HepG2 (cell line): ENCODE data around the gene PC. TPM values are rescaled to one million over a fixed set of nuclear protein-coding genes. Genes with fewer than 3 reads are reported as not detected.

ENCODE experiments used
- GTF3A ChIP-seq: sonication (generic); formaldehyde crosslinking; conservative IDR thresholded peaks from 2 replicates; pipeline ENCODE4 v1.4.0; 2020; ENCODE audit warnings: mild to moderate bottlenecking, missing genetic modification reagents
- MAFF ChIP-seq: IDR thresholded peaks from 2 replicates; pipeline ENCODE4 v1.6.1; 2011; ENCODE audit warnings: low read depth, low read length, improper control_type of control experiment
- NCOR1 ChIP-seq: fragments of 200-600 bp; sonication (generic); IDR thresholded peaks from 2 replicates; pipeline ENCODE4 v1.7.0; 2017; ENCODE audit warnings: antibody characterized with exemption, low read length, borderline replicate concordance
- NFE2 ChIP-seq: sonication (generic); formaldehyde crosslinking; IDR thresholded peaks from 2 replicates; pipeline ENCODE4 v1.4.0; 2020; ENCODE audit warnings: missing genetic modification reagents
- NR2F1 ChIP-seq, 2 experiments: fragments of 450-650 bp in 1 of 2; formaldehyde crosslinking in 1 of 2; IDR thresholded peaks; 2 replicates each; pipeline versions ENCODE4 v1.5.0 to v1.6.1; 2016 to 2020; ENCODE audit warnings: mild to moderate bottlenecking in 1 of 2, missing compliant biosample characterization in 1 of 2, missing genetic modification reagents in 1 of 2, moderate library complexity in 1 of 2
- SAP130 ChIP-seq: IDR thresholded peaks from 2 replicates; pipeline ENCODE4 v1.6.1; 2016; ENCODE audit warnings: low read depth
- SATB2 ChIP-seq: sonication (generic); formaldehyde crosslinking; IDR thresholded peaks from 2 replicates; pipeline ENCODE4 v1.5.0; 2020; ENCODE audit warnings: missing genetic modification reagents
- TGIF2 ChIP-seq: IDR thresholded peaks from 2 replicates; pipeline ENCODE4 v1.6.1; 2016; ENCODE audit warnings: control low read depth, missing compliant biosample characterization
- ZBTB7A ChIP-seq: sonication (generic); formaldehyde crosslinking; IDR thresholded peaks from 2 replicates; pipeline ENCODE4 v1.8.0; 2022; ENCODE audit warnings: mild to moderate bottlenecking, missing genetic modification reagents
- ZFP37 ChIP-seq: sonication (generic); formaldehyde crosslinking; IDR thresholded peaks from 2 replicates; pipeline ENCODE4 v1.4.0; 2020; ENCODE audit warnings: missing genetic modification reagents, borderline replicate concordance
- ZNF121 ChIP-seq: sonication (generic); formaldehyde crosslinking; IDR thresholded peaks from 2 replicates; pipeline ENCODE4 v1.5.0; 2020; ENCODE audit warnings: mild to moderate bottlenecking, missing genetic modification reagents
- ZNF292 ChIP-seq: sonication (generic); formaldehyde crosslinking; IDR thresholded peaks from 2 replicates; pipeline ENCODE4 v1.8.1; 2022; ENCODE audit warnings: mild to moderate bottlenecking, low read depth, missing genetic modification reagents, borderline replicate concordance
- ZNF468 ChIP-seq: sonication (generic); formaldehyde crosslinking; IDR thresholded peaks from 2 replicates; pipeline ENCODE4 v1.8.0; 2022; ENCODE audit warnings: mild to moderate bottlenecking, moderate library complexity, missing genetic modification reagents
- ZNF687 ChIP-seq: sonication (generic); formaldehyde crosslinking; IDR thresholded peaks from 2 replicates; pipeline ENCODE4 v1.5.1; 2020; ENCODE audit warnings: mild to moderate bottlenecking, missing genetic modification reagents, moderate library complexity
- ZNF850 ChIP-seq: sonication (generic); formaldehyde crosslinking; conservative IDR thresholded peaks from 2 replicates; pipeline ENCODE4 v1.9.0; 2021; ENCODE audit warnings: mild to moderate bottlenecking, missing genetic modification reagents
- ZNF878 ChIP-seq: sonication (generic); formaldehyde crosslinking; IDR thresholded peaks from 2 replicates; pipeline ENCODE4 v1.8.1; 2023; ENCODE audit warnings: mild to moderate bottlenecking, missing genetic modification reagents, moderate library complexity
- ZSCAN21 ChIP-seq: sonication (generic); formaldehyde crosslinking; IDR thresholded peaks from 2 replicates; pipeline ENCODE4 v1.8.0; 2022; ENCODE audit warnings: mild to moderate bottlenecking, missing genetic modification reagents, moderate library complexity, borderline replicate concordance
- ZUFSP ChIP-seq: sonication (generic); formaldehyde crosslinking; IDR thresholded peaks from 2 replicates; pipeline ENCODE4 v1.9.0; 2021; ENCODE audit warnings: missing genetic modification reagents, mild to moderate bottlenecking, borderline replicate concordance
- polyA plus RNA-seq, 8 experiments: library from polyadenylated mRNA; depleted of rRNA in 3 of 8; stranded (reverse) in 7 of 8; unstranded in 1 of 8; fragments of >200 nt; fragmentation: Illumina TruSeq in 4 of 8; extraction: Trizol in 4 of 8; gene quantifications; 2 replicates each; pipeline versions ENCODE4 v1.2.1 to v1.2.3, GENCODE V29; 2011 to 2016; ENCODE audit warnings: low read depth in 4 of 8, missing spikeins in 1 of 8, mixed read lengths in 1 of 8; ENCODE audit not compliant: insufficient read depth in 1 of 8
- total RNA-seq, 5 experiments: library from RNA; depleted of rRNA; stranded (reverse); fragments of >200 nt; fragmentation: Illumina TruSeq; extraction: Trizol; gene quantifications; 2 replicates each; pipeline ENCODE4 v1.2.3, GENCODE V29; 2016; ENCODE audit warnings: low read depth in 1 of 5

The PC gene
- total and polyA plus RNA-seq, 2 of the 13 experiments (the other 11 are each of a cell fraction or from before 2014, with no cell fraction given), result 29.0 to 39.0 TPM

- TF ChIP-seq ZNF292 (CRISPR knock-in tag) (peak; percentile 57; the same call in 1 of the 2 replicates), ZSCAN21 (CRISPR knock-in tag) (no peak), ZUFSP (CRISPR knock-in tag) (no peak), ZNF878 (CRISPR knock-in tag) (no peak), ZNF468 (CRISPR knock-in tag) (no peak), ZBTB7A (CRISPR knock-in tag) (no peak), NR2F1 (CRISPR knock-in tag; IDR thresholded peaks at IDR 0.05) (no peak), MAFF (no peak), ZNF687 (CRISPR knock-in tag) (peak; percentile 62), NCOR1 (no peak), GTF3A (no peak), ZNF121 (CRISPR knock-in tag) (no peak), NFE2 (CRISPR knock-in tag) (no peak), ZNF850 (no peak), ZFP37 (CRISPR knock-in tag) (no peak), SATB2 (CRISPR knock-in tag) (no peak), SAP130 (CRISPR knock-in tag) (peak; percentile 48; the same call in 1 of the 2 replicates), TGIF2 (peak; percentile 34; the same call in 1 of the 2 replicates)
Observed at GRCh38 chr11:66987158-66987620, 29.0 kb upstream of the PC start (continued).
